ENCODE data around the gene PTCD2. TPM values are rescaled to one million over a fixed set of nuclear protein-coding genes. Genes with fewer than 3 reads are reported as not detected.

Gene PTCD2
- total and polyA plus RNA-seq, 9 of the 15 experiments (the other 6 are each of a cell fraction or from before 2014, with no cell fraction given), result 11.9 to 28.5 (median 18.6) TPM

- no peaks in the 10 kb centered on the region for H3K79me2 ChIP-seq (ENCODE audit: control insufficient read depth, insufficient read depth, low read length)
- WGBS (ENCODE audit: insufficient coverage, low coverage, missing lambda C conversion rate), result 0% methylated on average over 2 of the region's 2 CpGs
- H3K36me3 ChIP-seq (ENCODE audit: control insufficient read depth, insufficient read depth, low read length), result no peaks in the 10 kb centered on the region
- intact Hi-C loops (cut with micrococcal nuclease), result no loop called here
- in situ Hi-C loops (cut with MboI), result no loop called here
- no peaks in the 10 kb centered on the region for H3K9me3 ChIP-seq (replicated peaks; ENCODE audit: control insufficient read depth, insufficient read depth, low read depth, low read length)
- H2AFZ ChIP-seq (ENCODE audit: low read depth, low read length), result no peak overlapping the region
- no peak overlapping the region for H3K9ac ChIP-seq (ENCODE audit: insufficient read depth in 1 of 2, low read depth in 2 of 2, low read length in 2 of 2)
- POLR2A ChIA-PET, result no interaction called here
- ATAC-seq (no peak), FAIRE-seq (no peak), DNase-seq (ENCODE audit: extremely low read depth in 1 of 4, low spot score in 3 of 4) (no peak)
- no peak overlapping the region for H3K4me3 ChIP-seq
- peaks cover 17 to 21% of the 10 kb centered on the region in 2 experiments; a peak in 4 of 5 replicates for H3K27me3 ChIP-seq (ENCODE audit: control insufficient read depth in 2 of 2, insufficient read depth in 2 of 2, low read length in 2 of 2)
- H3K4me2 ChIP-seq (ENCODE audit: insufficient read depth, low read length), result no peak overlapping the region
- no peaks in the 10 kb centered on the region; the same call in 1 of the 2 replicates for H4K20me1 ChIP-seq (replicated peaks; ENCODE audit: control insufficient read depth, insufficient read depth, low read length)
- TF ChIP-seq HDAC8 (tag; IDR thresholded peaks at IDR 0.05) (no peak), CAMTA2 (CRISPR knock-in tag; conservative IDR thresholded peaks at IDR 0.05) (no peak), KAT2B (IDR thresholded peaks at IDR 0.05; ENCODE audit: low read depth, low read length) (no peak), TEAD2 (tag; IDR thresholded peaks at IDR 0.05) (no peak), MTF1 (CRISPR knock-in tag; IDR thresholded peaks at IDR 0.05; ENCODE audit: borderline replicate concordance) (no peak), MEF2D (tag; conservative IDR thresholded peaks at IDR 0.05; ENCODE audit: low read depth) (no peak), ZNF551 (CRISPR knock-in tag; IDR thresholded peaks at IDR 0.05) (no peak), ZNF668 (CRISPR knock-in tag; IDR thresholded peaks at IDR 0.05) (no peak), TOE1 (IDR thresholded peaks at IDR 0.05; ENCODE audit: borderline replicate concordance) (no peak), TOE1 (CRISPR knock-in tag; IDR thresholded peaks at IDR 0.05; ENCODE audit: borderline replicate concordance, low read depth) (no peak), ELK1 (CRISPR knock-in tag; IDR thresholded peaks at IDR 0.05) (no peak), ZNF134 (CRISPR knock-in tag; conservative IDR thresholded peaks at IDR 0.05) (no peak), ILF3 (IDR thresholded peaks at IDR 0.05; ENCODE audit: borderline replicate concordance) (no peak), ZNF444 (CRISPR knock-in tag; IDR thresholded peaks at IDR 0.05) (no peak), TSC22D4 (tag; IDR thresholded peaks at IDR 0.05) (no peak), ZNF143 (CRISPR knock-in tag; IDR thresholded peaks at IDR 0.05) (no peak), E2F4 (CRISPR knock-in tag; IDR thresholded peaks at IDR 0.05; ENCODE audit: low read depth) (no peak), MYC (IDR thresholded peaks at IDR 0.05; ENCODE audit: low read depth, low read length) (no peak), MYC (CRISPR knock-in tag; IDR thresholded peaks at IDR 0.05; ENCODE audit: borderline replicate concordance, low read depth) (no peak), ZFP91 (CRISPR knock-in tag; IDR thresholded peaks at IDR 0.05) (no peak), NRF1 (conservative IDR thresholded peaks at IDR 0.05 in 1 of 2, IDR thresholded peaks at IDR 0.05 in 1 of 2) (no peak)
- no peak overlapping the region for H3K27ac ChIP-seq (ENCODE audit: extremely low read depth, low read depth, low read length)
- H3K4me1 ChIP-seq (replicated peaks in 1 of 2; ENCODE audit: control insufficient read depth in 2 of 2, insufficient read depth in 2 of 2, low read length in 2 of 2), result no peaks in the 10 kb centered on the region; a peak in 1 of 5 replicates
- no peaks in the 10 kb centered on the region for H3K9me1 ChIP-seq (ENCODE audit: control insufficient read depth, insufficient read depth, low read length)
- CTCF ChIA-PET (ENCODE audit: low intra/inter-chr PET ratio), result no interaction called here
- no TSS peak for BruUV-seq (replicated peaks)
Observed at GRCh38 chr5:72383726-72384125, 63.6 kb downstream of the PTCD2 start.
